ENCODE measurements around the gene KCNB1.

Gene KCNB1

DNA sequence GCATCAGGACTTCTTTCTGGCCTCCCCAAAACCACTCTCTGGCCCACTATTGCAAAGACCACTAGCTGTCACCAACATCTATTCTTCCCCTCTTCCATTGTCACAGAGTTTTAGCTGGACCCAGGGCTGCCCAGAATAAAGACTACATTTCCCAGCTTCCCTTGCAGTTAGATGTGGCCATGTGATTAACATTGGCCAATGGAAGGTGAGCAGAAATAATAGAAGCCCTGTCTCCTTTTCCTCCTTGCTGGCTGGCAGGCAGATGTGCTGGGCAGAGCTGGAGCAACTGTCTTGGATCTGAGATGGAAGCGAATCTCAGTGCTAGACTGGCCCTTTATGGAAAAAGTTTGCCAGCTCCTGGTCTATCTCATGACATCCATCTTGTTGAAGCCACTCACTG is 97.0 kb downstream of the KCNB1 start:
- TF ChIP-seq, protein P1, sequence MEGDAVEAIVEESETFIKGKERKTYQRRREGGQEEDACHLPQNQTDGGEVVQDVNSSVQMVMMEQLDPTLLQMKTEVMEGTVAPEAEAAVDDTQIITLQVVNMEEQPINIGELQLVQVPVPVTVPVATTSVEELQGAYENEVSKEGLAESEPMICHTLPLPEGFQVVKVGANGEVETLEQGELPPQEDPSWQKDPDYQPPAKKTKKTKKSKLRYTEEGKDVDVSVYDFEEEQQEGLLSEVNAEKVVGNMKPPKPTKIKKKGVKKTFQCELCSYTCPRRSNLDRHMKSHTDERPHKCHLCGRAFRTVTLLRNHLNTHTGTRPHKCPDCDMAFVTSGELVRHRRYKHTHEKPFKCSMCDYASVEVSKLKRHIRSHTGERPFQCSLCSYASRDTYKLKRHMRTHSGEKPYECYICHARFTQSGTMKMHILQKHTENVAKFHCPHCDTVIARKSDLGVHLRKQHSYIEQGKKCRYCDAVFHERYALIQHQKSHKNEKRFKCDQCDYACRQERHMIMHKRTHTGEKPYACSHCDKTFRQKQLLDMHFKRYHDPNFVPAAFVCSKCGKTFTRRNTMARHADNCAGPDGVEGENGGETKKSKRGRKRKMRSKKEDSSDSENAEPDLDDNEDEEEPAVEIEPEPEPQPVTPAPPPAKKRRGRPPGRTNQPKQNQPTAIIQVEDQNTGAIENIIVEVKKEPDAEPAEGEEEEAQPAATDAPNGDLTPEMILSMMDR (IDR thresholded peaks at IDR 0.05; ENCODE audit: low read depth, low read length) = no peak
- H3K4me3 ChIP-seq (ENCODE audit: low read depth, low read length) = no peak overlapping the region

DNA sequence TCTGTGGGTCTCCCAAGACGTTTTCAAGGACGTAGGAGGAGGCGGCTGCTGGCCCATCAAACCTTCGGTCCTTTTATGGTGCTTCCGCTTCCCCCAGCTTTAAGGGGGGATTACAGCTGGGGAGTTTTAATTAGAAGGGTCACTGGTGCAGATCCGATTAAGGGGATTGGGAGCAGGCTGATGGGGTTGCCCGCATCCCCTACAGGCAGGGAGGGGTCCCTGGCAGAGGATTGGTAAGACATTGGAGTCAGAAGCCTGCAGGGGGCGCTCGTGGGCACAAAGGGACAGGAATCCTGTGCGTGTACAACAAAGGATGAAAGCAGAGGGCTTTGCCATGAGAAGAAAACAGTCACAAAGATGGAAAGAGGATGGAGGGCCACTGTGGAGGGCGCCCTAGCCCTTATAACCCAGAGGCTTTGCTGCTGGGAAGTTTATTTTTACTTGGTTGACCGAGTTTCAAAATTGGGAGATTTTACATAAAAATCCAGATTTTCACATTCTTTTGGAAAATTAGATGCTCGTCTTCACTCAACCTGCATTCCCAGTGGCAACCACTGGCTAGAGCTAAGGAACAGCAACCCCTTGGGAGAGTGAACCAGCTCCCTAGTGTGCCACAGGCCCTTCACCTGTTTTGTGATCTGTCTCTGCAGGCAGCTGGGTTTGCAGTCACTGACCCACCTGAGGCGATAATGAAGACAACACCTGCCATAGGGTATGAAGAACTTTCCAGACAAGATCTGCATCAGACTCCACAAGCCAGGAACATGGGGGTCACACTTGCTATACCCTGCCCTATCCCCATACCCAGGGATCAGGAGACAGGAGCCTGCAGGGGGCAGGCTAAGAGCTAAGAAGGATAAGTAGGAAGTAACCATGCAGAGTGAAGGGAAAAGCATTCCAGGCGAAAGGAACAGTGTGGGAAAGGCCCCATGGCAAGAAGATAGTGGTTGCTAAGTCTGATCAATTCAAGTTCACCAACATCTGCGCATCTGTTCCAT is 97.7 kb downstream of the KCNB1 start:
- TF ChIP-seq, protein P1 (IDR thresholded peaks at IDR 0.05; ENCODE audit: low read depth, low read length) = peak; percentile 65
- no peak overlapping the region for H3K4me3 ChIP-seq (ENCODE audit: low read depth, low read length)

DNA sequence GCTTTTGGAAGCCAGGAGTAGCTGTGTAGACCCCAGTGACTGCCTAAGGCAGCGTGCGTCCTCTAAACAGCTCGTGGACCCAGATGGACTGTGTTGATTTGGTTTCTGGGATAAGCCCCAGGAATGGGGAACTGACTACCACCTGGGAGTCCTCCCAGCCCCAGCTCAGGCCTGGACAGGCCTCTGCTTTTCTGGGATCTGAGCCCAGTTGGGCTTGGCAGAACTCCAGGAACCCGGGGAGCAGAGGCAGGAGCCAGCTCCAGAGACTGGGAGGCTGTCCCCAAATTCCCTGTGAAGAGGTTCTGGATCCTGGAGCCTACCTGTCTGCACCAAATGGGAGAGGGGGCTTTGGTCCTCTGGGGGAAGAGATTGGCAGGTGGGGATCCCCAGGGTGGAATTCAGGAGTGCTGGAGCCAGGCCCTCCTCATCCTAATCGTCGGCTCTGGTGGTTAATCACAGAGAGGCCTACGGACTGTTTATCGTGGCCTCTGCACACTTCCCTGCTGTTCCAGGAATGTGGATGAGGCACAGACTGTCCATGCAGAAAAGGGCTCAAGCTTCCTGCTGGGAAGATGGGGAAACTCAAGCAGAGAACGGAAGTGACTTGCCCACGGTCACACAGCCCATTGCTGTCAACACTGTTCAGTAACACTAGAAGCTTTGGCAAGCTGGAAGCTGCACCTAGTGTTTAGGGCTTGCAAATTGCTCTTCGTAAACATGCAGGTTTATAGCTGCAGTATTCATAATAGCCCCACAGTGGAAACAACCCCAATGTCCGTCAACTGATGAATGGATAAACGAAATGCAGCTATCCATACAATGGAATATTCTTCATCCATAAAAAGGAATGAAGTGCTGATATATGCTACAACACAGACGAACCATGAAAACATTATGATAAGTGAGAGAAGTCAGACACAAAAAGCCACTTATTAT is 100.6 kb downstream of the KCNB1 start:
- H3K4me3 ChIP-seq (ENCODE audit: low read depth, low read length) = no peak overlapping the region

DNA sequence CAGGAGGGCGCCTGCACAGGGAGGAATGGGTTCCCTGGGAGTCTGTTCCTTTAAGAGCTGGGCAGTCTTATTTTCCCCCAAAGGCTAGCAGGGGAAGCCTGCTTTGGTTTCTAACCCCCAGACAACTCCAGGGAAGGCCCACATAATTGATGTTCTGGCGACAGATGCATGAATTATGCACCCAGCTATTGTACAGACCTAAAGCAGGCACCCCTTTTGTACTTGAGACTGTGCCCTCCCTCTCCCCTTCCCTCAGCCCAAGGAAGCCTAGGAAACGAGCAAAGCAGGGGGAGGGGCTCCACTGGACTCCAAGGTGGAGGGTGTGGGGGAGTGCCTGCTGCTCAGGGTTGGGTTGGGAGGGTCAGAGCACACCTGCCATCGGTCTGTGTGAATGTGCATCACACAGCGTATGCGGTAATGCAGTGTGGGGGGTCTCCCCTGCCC is 102.1 kb downstream of the KCNB1 start:
- no peak overlapping the region for H3K4me3 ChIP-seq (ENCODE audit: low read depth, low read length)
- TF ChIP-seq, protein P1 (IDR thresholded peaks at IDR 0.05; ENCODE audit: low read depth, low read length) = no peak

More for the DNA sequence above, 100.6 kb downstream of the KCNB1 start:
- TF ChIP-seq, protein P1 (IDR thresholded peaks at IDR 0.05; ENCODE audit: low read depth, low read length) = no peak

DNA sequence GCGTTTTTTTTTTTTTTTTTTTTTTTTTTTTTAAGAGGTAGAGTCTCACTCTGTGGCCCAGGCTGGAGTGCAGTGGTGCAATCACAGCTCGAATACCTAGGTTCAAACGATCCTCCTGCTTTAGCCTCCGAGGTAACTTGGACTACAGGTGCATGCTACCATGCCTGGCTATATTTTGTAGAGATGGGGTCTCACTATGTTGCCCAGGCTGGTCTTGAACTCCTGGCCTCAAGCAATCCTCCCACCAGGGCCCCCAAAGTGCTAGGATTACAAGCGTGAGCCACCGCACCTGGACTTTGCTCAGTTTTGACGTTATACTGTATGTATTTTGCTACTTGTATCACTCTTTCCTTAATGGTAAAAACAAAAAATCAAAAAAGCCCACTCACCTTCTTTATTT is 103.1 kb downstream of the KCNB1 start:
- no peak overlapping the region for H3K4me3 ChIP-seq (ENCODE audit: low read depth, low read length)
- TF ChIP-seq, protein P1 (IDR thresholded peaks at IDR 0.05; ENCODE audit: low read depth, low read length) = no peak

DNA sequence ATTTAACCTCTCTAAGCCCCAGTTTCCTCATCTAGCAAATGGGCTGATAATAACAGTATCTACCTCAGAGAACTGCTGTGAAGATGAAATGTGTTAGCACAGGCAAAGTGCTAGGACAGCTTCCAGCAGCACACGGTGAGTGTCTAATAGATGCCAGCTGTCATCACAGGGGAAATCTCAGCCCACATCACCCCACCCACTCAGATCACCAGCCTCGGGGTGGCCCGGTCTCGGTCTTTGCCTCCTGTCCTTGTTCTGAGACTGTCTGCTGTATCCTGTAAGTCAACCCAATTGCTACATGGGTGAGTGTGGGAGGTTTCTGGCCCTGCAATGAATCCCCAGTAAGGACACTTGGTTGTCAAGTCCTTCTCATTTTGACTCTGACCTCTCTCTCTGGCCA is 105.1 kb downstream of the KCNB1 start:
- TF ChIP-seq, protein P1 (IDR thresholded peaks at IDR 0.05; ENCODE audit: low read depth, low read length) = no peak
- H3K4me3 ChIP-seq (ENCODE audit: low read depth, low read length) = no peak overlapping the region
